DMS153 (cell line): Measurements from ENCODE around the gene MAP3K3.

Experiments used
- DNase-seq: peaks from one replicate; lab custom pipeline; 2025; lab: John Stamatoyannopoulos, UW

Gene MAP3K3

DNA sequence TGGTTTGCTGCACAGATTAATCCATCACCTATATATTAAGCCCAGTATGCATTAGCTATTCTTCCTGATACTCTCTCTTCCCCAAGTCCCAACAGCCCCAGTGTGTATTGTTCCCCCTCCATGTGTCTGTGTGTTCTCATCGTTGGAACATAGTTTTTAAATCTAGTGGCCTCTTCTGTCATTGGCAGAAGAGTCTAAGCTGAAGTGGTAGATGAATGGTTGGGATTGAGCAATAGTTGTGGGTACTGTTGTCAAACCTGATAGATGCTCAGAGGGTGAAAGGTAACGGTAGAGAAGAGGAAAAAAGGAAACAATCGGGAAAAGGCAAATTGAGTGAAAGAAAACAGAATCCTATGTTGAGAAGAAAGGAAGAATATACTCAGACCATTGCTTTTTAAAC, 29.9 kb downstream of the MAP3K3 start:
- no peak for DNase-seq

DNA sequence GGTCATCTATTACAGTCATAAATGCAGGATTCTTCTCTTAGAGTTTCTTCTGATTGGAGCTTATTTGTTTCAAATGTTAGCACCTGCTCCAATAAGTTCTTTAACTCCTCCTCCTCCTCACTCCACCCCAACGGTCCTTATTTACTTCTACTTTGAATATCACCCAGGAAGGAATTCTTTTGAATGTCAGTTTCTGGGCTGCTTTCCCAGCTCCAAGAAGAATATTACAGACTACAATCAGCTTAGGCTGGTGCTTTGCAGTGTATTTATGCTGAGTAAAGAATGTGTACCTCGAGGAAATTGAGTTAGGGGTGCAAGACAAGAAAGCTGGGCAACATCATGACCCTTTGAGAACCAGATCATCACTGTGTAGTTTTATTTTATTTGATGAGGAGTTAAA, 30.8 kb downstream of the MAP3K3 start:
- DNase-seq = no peak

DNA sequence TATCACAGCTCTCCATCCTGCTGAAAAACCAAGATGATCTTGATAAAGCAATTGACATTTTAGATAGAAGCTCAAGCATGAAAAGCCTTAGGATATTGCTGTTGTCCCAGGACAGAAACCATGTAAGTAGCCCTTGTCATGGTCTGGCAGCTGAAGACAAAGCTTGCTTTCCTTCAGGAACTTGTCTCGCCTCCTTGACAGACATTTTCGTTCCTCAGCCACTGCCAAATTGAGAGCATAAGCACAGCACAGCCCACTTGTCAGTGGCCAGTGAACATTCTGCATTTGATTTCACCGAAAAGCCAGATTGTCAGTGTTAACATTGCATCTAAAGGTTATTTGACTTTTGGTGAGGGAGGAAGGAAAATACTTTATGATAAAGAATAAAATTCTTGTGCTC, 35.6 kb downstream of the MAP3K3 start:
- no peak for DNase-seq

DNA sequence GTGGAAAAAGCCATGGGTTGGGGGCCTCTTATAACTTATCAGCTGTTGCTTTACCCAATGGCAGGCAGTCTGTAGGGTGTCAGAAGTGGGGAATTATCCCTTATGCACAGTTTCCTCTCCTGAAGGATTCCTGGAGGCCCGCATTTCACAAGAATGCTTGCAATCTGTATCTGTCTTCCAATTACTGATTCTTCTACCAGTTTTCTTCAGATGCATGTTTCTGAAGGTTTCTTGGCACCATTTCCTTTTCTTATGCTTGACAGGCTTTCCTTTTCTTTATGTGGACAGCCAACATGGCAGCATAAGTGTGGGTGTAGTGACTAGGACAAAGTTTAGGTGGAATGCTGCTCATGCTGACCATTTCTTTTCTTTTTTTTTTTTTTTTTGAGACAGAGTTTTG, 36.1 kb downstream of the MAP3K3 start:
- DNase-seq = no peak

DNA sequence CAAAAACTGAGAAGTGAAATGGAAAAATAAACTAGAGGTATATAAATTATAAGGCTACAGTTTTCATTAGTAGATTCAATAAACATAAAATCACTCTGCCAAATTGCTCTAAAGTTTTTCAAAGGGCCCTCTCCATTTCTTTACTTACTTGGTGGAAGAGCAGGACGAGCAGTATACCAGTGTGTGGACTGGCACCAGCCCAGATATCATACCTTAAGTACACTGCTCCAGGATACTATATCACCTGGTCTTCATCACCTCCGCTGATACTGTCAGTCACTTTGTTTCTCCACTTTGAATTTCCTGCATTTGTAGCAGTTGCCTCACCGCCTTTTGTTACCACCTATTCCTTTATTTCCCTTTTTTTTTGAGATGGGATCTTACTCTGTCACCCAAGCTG, 37.6 kb downstream of the MAP3K3 start:
- DNase-seq = no peak

DNA sequence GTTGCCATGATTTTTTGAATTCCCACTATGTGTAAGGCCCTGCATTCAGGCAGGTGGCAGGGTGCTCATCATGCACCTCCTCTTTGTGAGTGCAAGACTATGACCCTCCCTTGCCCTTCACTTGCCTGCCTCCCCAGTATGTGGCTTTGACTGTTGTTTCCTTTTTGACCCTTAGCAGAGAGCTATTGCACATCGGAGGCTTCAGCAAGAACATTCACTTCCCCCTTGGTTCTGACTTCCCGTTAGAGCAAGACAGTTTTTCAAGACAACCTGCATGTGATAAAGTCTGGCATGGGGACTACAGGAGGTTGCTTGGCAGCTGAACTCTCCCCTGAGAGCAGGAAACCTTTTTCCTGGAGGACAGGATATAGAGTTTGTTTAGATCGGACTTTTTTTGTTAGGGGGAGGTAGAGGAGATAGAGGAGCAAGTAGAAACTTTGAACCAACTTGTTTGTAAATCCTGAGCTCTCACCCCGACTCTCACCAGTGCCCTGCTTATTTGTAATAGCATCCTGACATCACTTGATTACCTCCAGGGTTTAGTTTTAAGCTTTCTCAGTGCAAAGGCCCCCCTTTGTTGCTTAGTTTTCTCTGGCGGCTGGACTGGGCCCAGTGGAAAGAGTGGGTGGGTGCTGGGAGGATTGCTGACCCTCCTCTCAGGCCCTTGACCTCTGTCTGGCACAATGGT, 43.5 kb downstream of the MAP3K3 start:
- no peak for DNase-seq

DNA sequence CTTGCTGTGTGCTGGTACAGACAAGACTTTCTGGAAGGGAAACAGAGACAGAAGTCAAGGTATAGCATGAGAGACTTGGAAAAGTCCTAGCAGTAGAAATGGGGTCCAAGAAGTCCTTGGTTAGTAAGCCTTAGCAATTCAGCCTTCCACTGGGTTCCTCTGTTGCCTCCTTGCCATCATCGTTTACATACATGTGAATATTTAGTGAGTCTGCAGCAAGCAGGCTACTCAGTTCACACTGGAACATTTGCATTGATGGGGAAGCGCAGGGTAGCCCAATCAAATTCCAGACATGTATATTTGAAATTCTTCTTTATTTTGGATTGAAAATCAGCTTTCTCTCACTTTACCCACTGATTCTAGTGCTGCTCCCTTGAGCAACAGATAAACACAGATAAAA, 50.6 kb downstream of the MAP3K3 start:
- DNase-seq = no peak

DNA sequence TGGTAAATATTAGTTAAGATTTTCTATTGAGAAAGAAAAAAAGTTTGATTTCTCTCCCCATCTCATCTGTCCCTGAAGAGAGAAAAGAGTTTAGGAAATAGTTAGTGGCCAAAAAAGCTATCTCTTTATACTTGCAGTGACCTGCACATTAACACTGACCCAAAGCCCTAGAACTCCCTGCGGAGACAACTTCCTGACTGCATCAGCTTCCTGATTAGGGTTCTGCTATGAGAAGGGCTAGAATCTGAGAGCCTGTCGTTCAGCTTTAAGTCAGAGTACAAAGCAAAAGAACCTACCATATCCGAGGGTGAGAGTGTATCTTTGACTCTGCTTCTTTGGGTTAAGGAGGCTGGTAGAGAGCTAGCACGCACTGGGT, 53.0 kb downstream of the MAP3K3 start:
- DNase-seq = no peak

DNA sequence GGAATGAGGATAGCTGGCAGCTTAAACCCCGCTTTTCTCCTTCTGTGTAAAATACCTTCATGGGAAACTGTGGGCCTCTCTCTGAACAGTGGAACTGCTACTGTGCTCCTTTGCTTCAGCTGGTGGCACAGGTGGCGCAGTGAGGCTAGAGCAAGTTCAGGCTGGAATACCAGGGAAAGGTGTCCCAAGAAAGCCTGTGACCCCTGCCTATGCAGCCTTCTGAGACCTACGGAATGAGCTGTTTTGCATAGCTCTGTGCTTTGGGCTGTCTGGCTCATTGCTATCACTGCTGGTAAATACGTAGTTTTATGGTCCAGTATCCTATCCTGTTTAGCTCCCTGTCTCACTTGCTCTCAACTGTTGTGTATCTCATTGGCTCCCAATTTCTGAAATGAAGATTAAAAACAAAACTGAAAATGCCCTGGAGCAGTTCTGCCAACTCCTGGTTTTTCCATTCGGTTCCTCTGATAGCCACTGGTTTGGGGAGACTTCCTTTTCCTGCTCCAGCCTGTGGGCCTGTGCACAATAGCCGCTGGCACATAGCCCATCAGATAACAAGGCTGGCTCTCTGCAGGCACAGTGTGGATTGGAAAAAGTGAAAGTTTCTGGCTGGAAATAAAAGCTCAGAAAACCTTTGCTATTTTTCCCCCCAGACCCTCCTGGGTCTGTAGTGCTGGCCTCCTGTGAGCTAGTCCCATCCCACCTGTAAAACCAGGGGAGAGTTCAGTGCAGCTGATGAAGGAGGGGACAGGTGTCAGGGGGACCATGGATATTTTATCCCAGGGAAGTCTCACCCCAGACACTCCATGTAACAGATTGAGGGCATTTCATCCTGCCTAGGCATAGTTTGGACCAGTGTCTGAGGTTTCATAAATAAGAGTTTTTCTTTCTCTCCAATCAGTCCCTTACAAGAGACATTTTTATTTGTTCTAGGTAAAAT, 53.7 kb downstream of the MAP3K3 start:
- peak; percentile 88 for DNase-seq

DNA sequence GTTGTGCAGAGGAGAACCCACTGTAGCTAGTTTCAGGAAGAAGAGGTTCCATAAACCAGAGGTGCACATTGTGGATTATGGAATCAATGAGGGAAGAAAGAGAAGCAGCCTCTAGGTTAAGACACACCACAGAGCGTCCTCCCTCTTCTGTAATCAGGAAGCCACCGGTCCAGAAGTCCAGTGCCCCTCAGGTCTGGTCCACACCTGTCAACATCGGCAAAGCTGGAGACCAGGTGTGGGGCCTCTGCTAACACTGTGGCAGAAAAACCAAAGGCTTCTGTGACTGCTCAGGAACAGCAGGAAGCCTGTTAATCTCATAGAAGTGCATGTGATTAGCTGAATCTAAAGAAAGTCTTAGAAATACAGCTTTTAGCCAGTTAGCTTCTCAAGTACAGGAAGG, 54.4 kb downstream of the MAP3K3 start:
- DNase-seq = no peak

DNA sequence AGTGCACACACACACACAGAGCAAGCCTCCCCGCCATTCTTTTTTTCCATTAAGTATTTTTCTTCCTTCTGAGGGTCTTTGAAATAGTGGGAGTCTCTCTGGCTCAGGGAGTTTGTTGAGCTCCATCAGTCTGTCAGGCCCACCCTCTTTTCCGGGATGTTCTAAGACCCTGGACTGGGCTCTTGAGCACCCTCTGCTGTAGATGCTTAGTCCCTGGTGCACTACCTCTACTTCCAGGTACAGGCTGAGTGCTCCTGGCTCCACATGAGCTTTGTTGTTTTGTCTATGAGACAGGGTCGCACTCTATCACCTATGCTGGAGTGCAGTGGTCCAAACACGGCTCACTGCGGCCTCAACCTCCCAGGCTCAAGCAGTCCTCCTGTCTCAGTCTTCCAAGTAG, 57.0 kb downstream of the MAP3K3 start:
- DNase-seq = no peak

DNA sequence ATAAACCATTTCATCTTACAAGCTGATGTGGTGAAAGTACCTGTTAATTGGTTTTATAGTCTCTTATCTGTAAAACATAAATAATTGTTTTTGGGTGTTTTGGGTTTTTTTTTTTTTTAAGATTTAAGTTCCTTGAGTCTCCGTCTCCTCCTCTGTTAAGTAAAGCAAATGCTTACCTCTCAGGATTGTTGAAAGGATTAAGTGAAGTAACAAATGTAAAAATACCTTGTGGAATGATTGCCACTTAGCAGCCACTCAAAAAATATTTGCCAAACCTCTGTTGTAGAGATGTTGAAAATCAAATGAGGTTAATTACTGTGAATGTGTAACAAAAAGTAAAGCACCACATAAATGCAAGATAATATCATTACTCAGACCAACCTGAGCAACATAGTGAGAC, 58.5 kb downstream of the MAP3K3 start:
- DNase-seq = no peak

DNA sequence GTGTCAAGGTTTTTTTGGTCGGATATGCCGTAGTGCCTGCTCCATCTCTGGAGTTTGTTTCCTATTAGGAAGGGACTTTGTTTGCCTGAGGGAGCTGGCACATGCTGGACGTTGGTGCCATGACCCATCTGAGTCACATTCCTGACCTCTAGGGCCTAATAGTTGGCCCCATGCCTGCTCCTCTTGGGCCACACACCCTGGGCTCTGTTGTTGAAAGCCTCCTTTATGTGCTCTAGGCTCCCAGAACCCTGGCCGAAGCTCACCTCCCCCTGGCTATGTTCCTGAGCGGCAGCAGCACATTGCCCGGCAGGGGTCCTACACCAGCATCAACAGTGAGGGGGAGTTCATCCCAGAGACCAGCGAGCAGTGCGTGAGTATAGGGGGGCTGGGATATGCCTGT, 59.3 kb downstream of the MAP3K3 start:
- DNase-seq = no peak

DNA sequence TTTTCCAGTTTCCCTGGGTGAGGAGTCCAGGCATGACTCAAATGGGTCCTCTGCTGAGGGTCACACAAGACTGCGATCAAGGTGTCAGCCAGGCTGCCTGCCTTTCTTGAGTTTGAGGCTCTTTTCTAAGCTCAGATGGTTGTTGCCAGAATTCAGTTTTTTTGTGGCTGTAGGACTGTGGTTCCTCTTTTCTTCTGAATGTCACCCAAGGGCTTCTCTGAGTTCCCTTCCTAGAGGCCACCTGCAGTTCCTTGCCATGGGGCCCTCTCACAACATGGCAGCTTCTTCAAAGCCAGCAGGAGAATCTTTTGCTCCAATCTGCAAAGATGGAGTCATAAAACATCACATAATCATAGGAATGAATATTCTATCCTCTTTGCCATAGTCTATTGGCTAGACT, 60.2 kb downstream of the MAP3K3 start:
- no peak for DNase-seq

DNA sequence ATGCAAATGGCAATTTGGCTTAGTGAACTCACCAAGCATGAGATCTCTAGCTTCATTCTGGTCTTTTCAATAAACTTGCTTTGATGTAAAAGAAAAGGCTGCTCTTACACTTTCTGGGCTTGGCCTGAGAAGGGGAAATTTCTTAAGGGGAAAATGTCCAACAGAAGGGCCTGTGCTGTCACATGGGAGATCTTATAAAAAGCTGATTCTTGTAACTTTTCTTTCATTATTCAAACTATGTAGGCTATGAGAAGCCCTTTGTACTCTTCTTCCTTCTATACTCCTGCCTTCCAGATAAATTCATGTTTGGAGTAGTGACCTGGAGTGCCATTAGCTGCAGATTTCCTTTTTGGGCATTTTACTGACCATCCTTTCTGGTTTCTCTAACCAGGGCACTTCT, 60.8 kb downstream of the MAP3K3 start:
- DNase-seq = no peak

DNA sequence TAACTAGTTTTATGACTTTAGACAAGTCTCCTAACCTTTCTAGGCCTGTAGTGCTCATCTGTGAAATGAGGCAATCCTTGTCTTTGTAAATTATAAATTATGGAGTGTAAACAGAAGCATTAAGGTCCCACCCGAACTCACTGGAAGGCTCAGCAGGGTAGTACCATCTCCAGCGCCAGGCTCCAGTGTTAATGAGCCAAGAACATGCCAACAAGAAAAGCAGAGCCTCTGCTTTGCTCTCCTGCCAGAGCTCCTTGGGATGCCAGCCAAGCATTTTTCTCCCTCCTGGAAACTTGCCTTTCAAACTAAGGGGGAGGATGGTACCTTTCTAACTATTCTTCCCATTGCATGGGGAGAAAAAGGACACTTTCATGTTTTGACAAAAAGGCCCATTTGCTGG, 62.8 kb downstream of the MAP3K3 start:
- no peak for DNase-seq

DNA sequence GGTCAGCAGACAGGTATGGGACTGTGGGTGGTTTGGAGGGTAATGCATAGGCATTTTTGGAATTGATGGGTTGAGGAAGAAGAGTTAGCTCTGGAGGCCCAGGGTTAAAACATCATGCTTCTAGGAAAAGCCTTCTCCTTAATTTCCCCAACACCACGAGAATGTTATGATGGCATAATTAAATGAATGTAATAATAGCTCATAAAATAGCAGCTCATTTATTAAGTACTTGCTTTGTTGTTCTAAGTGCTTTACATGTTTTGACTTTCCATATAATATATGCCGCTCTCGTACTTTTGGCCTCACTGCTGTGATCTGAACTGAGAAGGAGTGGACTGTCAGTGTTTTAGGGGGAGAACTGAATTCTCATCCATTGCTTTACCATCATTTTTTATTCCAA, 63.4 kb downstream of the MAP3K3 start:
- no peak for DNase-seq

DNA sequence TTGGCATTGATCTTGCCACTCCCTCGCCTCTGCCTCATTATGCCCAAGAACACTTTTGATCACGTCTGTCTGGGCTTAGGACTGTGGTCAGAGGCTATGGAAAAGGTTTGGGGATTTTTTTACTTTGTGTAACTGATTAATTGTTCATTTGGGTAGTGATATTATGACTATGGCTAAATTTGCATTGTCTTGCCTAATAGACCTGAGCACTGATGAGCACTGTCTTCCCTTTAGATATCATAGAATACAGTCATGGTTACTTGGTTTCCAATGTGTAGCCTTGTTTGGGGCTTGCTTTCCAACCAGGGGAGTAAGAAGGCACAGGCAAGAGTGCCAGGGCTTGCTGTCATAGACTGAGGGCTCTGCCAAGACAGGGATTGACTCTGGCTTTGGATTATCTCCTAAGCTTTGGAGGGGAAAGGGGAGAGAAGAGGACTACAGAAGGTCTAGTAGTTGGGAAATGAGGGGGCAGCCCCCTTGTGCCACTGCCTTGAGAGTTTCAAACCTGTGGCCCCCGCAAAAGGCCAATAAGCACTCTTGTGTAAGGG, 64.0 kb downstream of the MAP3K3 start:
- no peak for DNase-seq

DNA sequence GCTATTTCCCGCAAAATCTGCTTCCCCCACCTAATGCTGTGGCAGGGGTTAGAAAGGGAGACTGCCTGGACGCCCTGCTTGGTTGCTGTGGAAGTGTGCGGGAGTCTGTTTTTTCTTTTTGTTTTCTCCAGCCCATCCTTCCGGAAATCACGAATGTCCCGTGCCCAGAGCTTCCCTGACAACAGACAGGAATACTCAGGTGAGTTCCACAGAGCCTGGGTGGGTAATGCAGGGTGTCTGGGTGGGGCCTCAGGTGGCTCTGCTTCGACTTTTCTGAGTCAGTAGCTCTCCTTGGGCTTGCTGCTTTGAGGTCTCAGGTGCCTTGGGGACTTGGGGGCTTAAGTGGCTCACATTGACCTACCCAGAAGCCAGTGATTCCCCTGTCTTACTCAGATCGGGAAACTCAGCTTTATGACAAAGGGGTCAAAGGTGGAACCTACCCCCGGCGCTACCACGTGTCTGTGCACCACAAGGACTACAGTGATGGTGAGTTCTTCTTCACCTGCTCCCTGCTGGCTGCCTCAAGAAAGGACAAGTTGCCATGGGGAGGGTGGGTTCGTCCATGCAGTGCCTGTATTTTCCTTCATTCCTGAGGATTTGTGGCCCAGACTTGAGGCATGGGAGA, 66.3 kb downstream of the MAP3K3 start:
- DNase-seq = no peak

DNA sequence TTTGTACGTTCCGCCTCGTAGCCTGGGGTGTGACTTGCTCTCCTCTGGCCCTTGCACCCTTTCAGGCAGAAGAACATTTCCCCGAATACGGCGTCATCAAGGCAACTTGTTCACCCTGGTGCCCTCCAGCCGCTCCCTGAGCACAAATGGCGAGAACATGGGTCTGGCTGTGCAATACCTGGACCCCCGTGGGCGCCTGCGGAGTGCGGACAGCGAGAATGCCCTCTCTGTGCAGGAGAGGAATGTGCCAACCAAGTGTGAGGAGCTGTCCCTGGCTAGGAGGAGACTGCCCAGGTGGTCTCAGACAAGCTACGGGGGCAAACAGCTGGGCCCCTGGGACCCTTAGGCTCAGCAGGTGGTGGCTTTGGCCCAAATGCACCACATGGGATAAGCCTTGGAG, 67.3 kb downstream of the MAP3K3 start:
- DNase-seq = no peak

DNA sequence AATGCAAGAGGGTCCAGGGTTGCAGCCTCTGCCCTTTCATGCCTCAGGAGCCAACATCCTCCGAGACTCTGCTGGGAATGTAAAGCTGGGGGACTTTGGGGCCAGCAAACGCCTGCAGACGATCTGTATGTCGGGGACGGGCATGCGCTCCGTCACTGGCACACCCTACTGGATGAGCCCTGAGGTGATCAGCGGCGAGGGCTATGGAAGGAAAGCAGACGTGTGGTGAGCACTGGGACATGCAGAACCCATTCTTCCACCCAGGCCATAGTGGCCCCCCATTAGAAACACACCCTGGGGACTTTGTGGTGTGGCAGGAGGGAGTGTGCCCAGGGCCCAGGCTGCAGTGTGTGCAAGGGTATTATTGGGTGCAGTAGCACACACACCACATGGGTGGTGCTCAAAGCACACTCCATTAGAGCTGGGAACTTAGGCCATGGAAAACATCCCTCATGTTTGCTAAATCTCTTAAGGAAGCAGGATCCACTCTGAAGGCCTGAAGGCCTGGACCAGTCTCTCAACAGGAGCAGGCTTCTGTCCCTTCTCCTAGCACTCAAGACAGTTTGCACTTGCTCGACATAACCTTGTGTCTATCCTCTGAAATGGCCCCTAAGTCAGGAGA, 70.1 kb downstream of the MAP3K3 start:
- DNase-seq = no peak

DNA sequence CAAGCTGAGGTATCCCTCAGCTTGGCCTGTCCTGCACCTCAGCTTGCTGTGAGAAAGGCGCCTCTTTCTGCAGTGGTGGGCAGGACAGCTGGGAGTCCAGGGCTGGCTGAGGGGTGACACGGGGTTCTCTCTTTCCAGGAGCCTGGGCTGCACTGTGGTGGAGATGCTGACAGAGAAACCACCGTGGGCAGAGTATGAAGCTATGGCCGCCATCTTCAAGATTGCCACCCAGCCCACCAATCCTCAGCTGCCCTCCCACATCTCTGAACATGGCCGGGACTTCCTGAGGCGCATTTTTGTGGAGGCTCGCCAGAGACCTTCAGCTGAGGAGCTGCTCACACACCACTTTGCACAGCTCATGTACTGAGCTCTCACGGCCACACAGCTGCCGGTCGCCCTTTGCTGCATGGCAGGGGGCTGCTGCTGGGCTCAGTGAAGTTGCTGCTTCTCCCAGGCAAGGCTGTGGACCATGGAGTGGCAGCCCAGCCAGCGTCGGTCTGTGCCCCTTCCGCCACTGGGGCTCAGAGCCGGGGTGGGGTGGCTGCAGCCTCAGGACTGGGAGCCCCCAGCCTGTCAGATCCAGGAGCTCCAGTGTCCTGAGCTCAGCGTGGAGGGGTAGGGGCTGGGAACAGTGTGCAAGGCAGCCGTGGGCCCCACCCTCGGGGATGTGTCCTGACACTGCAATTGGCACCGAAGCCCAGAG, 71.3 kb downstream of the MAP3K3 start:
- DNase-seq = no peak
